Measurements from ENCODE around the gene TNNT2. TPM values are rescaled to one million over a fixed set of nuclear protein-coding genes. Genes with fewer than 3 reads are reported as not detected.

TNNT2 gene
- total and polyA plus RNA-seq, 11 donors: 5,987 to 28,496 (median 7,745) TPM

GRCh38 chr1:201406831-201407406 is 29.4 kb upstream of the TNNT2 start:
- no peaks in the 10 kb centered on the region for H3K9me3 ChIP-seq
- no peak for TF ChIP-seq POLR2A (IDR thresholded peaks at IDR 0.05)
- no peak for TF ChIP-seq CTCF (IDR thresholded peaks at IDR 0.05)
- WGBS, 4 donors: 65 to 86% (median 73%) methylated on average over 7 to 8 of the region's 8 CpGs
- H3K27me3 ChIP-seq: no peaks in the 10 kb centered on the region
- H3K4me3 ChIP-seq: no peak overlapping the region
- ATAC-seq (peak in 3 of 4 donors; percentile 8 to 21 (median 9)), DNase-seq (no peak)
- no peak overlapping the region for H3K27ac ChIP-seq
- peaks cover 0 to 26% (median 4%) of the 10 kb centered on the region in 12 donors for H3K4me1 ChIP-seq
- intact Hi-C loops (cut with DNase I): loop anchor here in 8 of 10 donors (2.0 to 5.0 kb wide), 4 partner anchors 60 to 155 kb away; no protein-coding TSS in a partner anchor
- no peaks in the 10 kb centered on the region for H3K36me3 ChIP-seq

DNA sequence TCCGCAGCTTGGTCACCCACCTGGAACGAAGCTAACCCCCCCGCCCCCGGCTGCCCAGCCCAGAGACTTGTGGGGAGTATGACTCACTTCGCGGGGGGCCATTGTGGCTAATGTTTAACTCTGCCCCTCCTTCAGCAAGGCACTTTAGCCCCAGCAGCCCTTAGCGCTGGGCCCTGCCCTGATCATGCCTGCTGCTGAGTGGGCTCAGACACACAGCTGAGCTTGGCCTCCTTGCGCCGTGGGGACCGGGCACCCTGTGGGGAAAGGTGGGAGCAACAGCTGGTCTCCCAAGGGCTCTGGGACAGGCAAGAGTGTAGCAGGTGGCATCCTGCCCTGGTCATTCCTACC is 28.0 kb upstream of the TNNT2 start:
- H3K27me3 ChIP-seq: peaks cover 0 to 8% (median 0%) of the 10 kb centered on the region in 9 donors
- peaks cover 0 to 41% (median 9%) of the 10 kb centered on the region in 12 donors for H3K4me1 ChIP-seq
- TF ChIP-seq CTCF (IDR thresholded peaks at IDR 0.05) (no peak), POLR2A (IDR thresholded peaks at IDR 0.05) (no peak)
- intact Hi-C loops (cut with DNase I): loop anchor here in 7 of 10 donors (5.0 kb wide), 3 partner anchors 58 to 153 kb away; no protein-coding TSS in a partner anchor
- H3K4me3 ChIP-seq: no peak overlapping the region
- no peak for DNase-seq
- 80 to 88% (median 83%) methylated on average over 8 to 10 of the region's 10 CpGs for WGBS, 4 donors
- H3K36me3 ChIP-seq: no peaks in the 10 kb centered on the region
- no peak overlapping the region for H3K27ac ChIP-seq
- no peak for ATAC-seq
- no peaks in the 10 kb centered on the region for H3K9me3 ChIP-seq

DNA sequence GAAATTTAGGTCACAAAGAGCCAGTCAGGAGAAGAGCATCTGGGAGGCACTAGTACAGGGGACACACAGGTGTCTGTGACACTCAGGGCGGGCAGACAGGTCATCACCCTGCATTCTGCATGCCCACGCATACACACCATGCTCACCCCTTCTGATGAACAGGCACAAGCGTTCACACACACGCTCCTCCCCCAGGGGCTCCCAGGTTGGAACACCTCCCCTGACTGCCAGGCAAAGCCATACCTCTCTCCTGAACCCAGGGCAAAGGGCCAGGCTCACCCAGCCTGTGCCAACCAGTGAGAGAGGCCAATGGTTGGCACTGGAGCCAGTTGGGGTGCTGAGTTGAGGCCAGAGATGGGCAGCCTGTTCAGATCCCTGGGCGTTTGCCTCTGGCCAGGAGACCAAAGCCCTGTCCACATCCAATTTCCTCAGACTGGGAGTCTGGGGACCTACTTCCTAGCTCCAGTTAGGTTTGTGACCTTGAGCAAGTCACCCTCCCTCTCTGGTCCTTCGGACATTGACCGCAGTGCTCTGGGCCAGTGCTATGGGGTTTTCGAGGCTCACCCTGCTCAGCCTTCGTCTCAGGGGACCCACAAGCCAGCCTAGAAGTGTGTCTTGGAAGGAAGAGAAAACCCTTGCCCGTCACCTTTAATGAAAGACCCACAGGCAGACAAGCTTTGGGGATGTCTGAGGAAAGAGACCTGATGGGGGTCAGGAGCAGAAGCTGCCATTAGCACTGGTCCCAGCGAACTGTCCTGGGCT is 27.4 kb upstream of the TNNT2 start:
- DNase-seq (no peak), ATAC-seq (no peak)
- H3K4me1 ChIP-seq: peaks cover 0 to 46% (median 9%) of the 10 kb centered on the region in 12 donors
- WGBS, 4 donors: 83 to 94% (median 86%) methylated on average over 10 to 11 of the region's 11 CpGs
- no peaks in the 10 kb centered on the region for H3K36me3 ChIP-seq
- intact Hi-C loops (cut with DNase I): loop anchor here in 7 of 10 donors (5.0 kb wide), 3 partner anchors 58 to 153 kb away; no protein-coding TSS in a partner anchor
- no peak overlapping the region for H3K4me3 ChIP-seq
- TF ChIP-seq POLR2A (IDR thresholded peaks at IDR 0.05) (no peak), CTCF (IDR thresholded peaks at IDR 0.05) (no peak)
- H3K27me3 ChIP-seq: peaks cover 0 to 14% (median 3%) of the 10 kb centered on the region in 9 donors
- H3K27ac ChIP-seq: no peak overlapping the region
- H3K9me3 ChIP-seq: no peaks in the 10 kb centered on the region

DNA sequence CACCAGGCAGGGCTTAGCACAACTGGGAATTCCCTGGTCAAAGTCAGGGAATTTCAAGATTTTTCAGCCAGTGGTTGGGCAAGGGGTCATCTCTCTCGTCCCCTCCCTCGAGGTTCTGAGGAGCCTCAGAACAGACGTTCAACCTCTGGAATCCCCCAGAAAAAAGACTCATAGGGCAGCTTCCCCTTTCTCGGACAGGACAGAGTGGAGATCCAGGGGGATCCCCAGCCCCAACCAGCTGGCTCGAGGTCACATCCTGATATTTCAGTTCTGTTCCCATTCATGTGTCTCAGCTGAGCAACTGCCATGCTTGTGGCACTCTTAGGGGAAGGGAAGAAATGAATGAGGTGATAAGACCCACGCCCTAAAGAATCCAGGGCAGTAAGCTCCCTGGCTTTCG is 26.6 kb upstream of the TNNT2 start:
- Histone ChIP-seq H3K27ac (no peak overlapping the region), H3K9me3 (no peaks in the 10 kb centered on the region), H3K36me3 (no peaks in the 10 kb centered on the region), H3K4me1 (peaks cover 0 to 54% (median 15%) of the 10 kb centered on the region in 12 donors), H3K27me3 (peaks cover 0 to 22% (median 11%) of the 10 kb centered on the region in 9 donors), H3K4me3 (no peak overlapping the region)
- DNase-seq: no peak
- WGBS, 4 donors: 49 to 57% (median 54%) methylated on average over 7 of the region's 7 CpGs
- TF ChIP-seq POLR2A (IDR thresholded peaks at IDR 0.05) (no peak), CTCF (IDR thresholded peaks at IDR 0.05) (no peak)
- intact Hi-C loops (cut with DNase I): no loop called here
- ATAC-seq: no peak
